ENCODE results near the gene PSMB7.
A peak's percentile ranks its signal among the peaks of the same experiment; 100 is the strongest.

PSMB7 gene

GRCh38 chr9:124409410-124409809 lies 5.8 kb downstream of the PSMB7 start:
- no peak for DNase-seq

GRCh38 chr9:124403246-124403645 lies 12.0 kb downstream of the PSMB7 start:
- no peak for DNase-seq

DNA sequence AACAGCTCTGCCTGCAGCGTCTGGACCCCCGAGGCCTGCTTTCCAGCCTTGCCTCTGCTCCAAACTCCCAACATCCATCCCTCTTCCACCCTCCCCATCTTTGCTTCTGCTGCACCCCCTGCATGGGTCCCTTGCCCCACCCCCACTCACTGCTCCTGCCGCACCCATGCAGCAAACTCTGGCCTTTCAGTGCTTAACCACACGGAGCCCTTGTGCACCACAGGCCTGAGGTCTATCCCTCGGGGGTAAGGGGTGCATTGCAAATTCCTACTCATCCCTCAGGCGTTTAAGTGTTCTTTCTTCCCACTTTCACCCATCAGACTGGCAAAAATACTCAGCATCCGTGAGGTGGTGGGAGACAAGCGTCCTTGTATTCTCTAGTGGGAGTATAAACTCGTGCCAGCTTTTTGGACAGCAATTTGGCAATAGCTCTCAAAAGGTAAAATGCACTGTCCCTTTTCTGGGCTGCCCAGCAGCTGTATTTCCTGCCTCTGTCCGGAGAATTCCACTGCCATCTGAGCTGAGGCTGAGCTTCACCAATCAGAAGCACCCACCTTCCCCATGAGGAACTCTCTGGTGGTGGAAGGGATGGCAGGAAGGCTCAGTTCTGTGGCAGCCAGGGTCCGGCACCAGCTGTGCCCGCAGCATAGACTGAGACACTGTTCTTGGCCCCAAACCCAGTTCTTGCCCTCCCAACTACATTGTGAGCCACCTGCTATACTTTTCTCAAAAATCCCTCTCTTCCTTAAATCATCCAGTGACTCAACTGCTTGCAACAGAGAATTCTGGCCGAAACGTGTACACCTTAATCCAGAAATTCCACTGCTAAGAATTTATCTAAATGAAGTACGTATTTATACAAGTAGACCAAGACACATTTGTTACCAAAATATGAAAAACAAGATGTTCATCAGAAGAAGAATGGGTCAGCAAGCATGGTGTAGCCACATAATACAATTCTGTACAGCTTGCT lies 15.0 kb downstream of the PSMB7 start:
- no peak for DNase-seq

GRCh38 chr9:124399323-124399967 lies 15.8 kb downstream of the PSMB7 start:
- DNase-seq: no peak

DNA sequence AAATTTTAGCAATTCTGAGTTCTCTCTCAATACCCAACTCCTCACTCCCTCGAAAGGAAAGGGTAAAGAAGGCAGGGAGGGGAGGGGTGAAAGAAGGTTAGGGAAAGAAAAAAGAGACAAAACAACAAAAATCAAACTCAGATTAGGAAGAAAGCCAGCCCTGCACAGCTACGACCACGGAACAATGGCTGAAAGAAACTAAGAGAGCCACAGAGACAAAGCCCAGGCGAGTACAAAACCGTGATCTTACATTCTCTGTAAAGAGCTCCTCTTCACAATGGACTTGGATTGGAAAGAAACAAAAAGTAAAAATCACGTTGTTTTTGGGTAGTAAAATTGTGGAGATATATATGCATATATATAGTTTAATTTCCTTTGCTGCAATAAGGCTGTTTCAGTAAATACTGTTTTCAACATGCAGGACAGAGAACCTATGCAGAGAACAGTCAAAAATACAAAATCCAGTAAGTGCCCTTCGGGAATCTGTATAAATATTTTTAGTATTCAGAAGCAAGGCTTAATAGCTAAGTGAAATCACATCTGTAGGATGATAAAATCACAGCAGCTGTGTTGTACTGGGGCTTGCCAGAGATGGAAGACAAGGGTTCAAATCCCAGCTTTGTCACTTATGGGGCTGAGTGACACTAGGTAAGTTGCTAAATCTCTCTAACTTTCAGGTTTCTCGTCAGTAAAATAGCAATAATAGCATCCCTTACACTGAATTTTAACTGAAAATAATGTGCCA lies 16.9 kb downstream of the PSMB7 start:
- no peak for DNase-seq

DNA sequence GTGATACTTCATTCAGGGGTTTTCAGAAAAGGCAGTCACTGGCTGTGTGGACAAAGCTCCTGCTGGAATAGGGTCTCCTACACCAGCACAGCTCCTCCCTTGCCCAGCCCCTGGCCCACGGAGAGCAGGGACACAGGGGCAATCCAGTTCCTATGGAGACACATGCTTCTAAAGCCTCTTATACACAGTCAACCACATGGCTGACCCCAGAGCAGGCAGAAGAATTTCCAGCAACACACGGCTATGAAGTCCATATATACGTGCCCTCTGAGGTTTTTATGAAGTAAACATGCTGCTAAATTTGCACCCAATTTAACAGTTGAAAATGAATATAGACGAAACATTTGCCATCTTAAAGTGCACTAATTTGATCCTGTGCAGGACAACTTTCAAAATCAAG lies 19.4 kb downstream of the PSMB7 start:
- DNase-seq: no peak

DNA sequence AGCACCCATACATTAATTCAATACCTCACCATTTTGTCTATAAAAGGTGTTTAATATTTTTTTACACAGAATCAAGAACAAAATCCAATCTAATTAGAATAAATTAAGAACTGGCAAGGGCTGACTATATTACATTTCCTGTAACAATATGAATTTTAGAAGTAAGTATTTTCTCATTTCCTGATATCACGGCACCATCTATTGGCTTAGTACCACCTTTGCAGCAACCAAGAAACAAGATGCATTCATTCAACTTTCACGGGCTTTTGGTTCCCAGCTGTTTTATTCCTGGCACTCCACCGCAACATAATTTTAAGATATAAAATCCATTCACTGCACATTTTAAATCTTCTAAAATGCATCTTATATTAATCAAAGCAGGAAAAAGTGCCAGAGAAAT lies 20.6 kb downstream of the PSMB7 start:
- no peak for DNase-seq

- DNase-seq: no peak
Observed at GRCh38 chr9:124394167-124394566, 21.1 kb downstream of the PSMB7 start.

GRCh38 chr9:124392871-124393460 lies 22.3 kb downstream of the PSMB7 start:
- DNase-seq: peak; percentile 21

DNA sequence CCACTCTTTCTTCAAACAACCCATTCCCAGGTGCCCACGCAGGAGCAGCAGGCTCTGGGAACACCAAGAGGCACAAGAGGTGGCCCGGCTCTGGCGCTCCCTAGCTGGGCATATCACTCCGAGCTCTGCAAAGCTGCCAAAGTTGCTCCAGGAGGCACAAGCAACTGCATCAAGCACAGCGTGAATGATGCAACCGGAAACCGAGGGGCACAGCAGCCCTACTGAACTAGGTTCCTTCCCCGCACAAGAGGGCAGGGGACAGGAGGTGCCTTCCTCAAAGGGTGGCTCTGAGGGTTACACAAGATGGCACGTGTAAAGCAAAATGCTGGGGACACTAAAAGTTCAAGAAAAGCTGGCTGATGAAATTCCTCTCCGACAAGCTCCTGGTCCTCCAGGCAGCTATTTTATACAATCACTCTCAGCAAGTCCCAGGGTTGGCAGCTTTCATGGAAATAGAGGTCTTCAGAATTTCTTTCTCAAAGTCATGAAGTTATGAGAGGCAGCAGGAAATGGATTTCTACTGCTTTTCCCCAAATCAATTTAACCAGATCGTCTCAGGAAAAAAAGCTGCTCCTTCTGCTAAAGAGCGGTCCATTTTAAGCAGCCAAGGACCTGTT lies 22.9 kb downstream of the PSMB7 start:
- DNase-seq: no peak

- no peak for DNase-seq
Observed at GRCh38 chr9:124390794-124391658, 24.2 kb downstream of the PSMB7 start.

DNA sequence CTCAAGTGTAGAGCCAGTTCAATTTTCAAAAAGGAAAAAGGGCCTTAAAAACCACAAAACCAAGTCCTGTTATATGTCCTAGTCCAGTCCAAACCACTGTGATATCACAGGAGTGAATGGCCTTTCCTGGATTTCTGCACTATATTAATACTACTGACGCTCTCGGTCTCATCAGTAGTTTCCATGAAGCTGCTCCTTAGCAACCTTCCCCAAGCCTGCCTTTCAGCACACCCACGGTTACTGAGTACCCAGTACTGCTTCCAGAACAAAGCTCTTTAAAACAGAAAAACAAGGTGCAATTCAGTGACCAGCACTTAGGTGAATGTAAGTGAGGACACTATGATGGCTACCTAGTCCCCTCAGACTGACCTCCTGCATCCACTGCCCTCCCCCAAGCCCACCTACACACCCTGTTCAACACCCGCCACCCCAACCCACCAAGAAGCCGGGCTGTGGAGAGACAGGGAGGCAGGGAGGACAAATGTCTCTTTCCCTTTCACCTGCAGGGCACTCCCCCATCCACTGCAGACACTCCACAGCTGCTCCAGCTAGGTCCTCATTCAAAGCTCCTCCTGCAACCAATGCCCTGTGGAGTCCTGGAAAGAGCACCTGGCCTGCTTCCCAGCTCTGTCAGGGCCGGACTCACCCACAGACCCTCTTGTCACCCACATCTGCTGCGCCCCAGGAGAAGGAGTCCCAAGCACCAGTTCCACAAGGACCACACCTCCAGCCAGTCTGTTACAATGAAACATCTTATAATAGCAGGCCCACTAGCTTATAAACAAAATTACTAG lies 25.9 kb downstream of the PSMB7 start:
- DNase-seq: no peak

DNA sequence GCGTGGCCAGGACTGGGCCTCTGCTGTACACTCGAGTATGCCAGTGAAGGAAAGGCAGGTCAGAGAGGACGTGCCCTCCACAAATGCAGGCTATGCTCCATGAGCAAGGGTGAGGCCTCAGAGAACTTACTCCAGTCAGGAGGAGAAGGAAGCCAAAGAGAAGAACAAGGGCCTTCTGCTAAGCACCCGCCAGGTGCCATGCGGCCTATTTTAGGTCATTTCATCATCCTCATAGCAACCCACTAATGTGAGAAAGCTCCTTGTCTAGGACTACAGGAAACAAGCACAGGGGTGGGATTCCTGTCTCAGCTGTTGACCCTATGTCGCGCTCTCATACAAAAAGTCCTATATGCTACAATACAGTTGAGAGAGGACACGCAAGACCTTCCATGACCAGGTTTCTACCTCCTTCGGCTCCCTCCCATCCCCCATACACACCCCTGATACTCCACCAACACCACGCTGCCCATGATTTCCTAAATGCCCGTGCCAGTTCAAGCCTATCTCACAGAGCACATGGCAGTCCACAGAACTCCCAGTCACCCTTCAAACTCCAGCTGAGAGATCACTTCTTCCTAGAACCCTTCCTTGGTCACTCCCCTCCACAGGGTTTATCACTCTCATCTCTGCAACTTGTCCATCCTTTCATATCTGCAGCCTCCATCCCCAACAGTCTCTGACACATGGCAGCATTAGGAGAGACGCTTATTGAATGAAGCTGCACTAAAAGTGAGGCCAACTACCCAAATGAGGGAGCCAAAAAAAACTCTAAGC lies 26.8 kb downstream of the PSMB7 start:
- no peak for DNase-seq

DNA sequence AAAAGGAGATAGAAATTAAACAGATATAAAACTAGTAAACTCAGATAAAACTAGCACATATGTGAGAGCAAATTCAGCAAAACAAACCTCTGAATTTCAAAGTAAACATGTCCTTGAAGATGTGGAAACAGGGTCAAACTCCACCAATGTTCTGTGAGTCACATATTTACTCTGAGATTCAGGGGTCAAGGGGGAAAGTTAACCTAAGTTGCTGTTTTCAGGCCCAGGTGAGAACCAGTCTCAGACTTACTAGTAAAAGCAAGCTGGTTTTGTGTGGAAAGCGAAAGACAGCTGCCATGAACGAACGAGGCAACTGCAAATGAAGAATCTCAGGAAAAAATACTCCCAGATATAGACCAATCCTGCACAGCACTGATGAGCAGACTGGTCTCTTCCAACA lies 29.0 kb downstream of the PSMB7 start:
- no peak for DNase-seq

GRCh38 chr9:124385623-124386022 lies 29.6 kb downstream of the PSMB7 start:
- no peak for DNase-seq

DNA sequence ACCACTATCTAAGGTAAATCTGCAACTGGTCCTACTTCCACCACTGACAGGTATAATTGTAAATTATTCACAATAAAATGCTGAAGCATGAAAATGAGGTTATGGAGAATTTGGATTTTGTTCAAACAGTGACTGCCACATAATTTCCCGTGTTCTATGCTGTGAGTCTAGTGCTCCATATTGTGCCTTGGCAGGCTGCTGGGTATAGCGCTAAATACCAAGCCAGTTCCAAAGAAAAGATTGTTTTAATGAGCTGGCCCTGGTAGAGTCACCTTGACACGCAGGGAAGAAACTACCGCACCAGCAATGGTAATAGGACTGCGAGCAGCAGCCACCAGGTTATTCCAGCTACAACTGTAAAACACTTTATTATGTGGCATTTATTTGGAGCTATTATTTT lies 30.4 kb downstream of the PSMB7 start:
- DNase-seq: no peak

GRCh38 chr9:124384210-124384609 lies 31.0 kb downstream of the PSMB7 start:
- no peak for DNase-seq

DNA sequence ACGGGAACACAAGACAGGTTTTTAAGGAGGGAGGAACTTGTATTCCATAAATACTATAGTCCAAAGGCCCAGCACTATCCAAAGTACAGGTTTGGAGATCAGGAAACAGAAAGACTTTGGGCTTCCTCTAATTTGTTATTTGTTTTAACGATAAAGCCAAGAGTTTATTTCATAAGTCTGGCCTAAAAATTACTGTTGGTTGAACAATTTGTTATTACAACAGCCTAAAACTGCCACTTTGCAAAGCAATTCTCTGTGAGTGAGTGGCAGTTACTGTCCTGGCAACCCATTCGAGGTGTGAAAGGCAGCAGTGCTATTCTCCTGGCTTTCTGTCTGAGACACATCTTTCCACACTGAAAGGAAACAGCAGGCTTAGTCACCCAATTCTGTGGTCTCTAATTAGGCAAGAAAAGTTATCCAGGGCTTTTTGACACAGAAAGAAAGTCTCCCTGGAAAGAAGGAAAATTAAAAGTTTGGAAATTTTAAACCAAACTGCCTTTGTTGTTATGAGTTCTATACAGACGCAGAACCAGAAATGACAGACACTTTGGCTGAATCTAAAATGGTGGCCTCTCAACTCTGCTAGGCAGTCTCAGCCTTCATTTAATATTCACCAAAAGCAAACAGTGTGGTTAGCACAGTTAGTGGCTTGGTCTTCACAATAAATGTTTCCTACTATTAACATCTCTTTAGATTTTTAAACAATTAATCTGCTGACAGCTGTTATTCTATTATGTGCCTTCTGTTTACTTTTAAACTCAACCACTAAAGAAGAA lies 33.9 kb downstream of the PSMB7 start:
- DNase-seq: no peak

Data from stimulated activated CD4-positive, alpha-beta T cell treated with anti-CD3 and anti-CD28 coated beads, Interleukin-1b, Interleukin-23, amount 100 ng/mL, for 48 hours (primary cell).